Measurements from ENCODE around the gene RWDD2A. TPM values are rescaled to one million over a fixed set of nuclear protein-coding genes. Genes with fewer than 3 reads are reported as not detected.
"Not testable (repeated sequence)": the region's sequence is repeated elsewhere in the genome, so short reads cannot be mapped to it uniquely, and the experiment has no call there.

RWDD2A gene
- total RNA-seq, 1 experiment from 2014 or later, result 1.7 TPM

DNA sequence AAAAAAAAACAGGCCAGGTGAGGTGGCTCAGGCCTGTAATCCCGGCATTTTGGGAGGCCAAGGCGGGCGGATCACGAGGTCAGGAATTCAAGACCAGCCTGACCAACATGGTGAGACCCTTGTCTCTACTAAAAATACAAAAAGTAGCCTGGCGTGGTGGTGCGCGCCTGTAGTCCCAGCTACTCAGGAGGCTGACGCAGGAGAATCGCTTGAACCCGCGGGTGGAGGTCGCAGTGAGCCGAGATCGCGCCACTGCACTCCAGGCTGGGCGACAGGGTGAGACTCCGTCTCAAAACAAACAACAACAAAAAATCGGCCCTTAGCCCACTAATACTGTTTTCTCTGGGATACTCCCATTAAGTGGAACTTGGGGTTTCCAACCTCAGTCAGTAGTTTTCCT is 1.2 kb upstream of the RWDD2A start:
- Histone ChIP-seq H3K4me3 (peak overlapping the region; percentile 79), H3K36me3 (peaks cover 43% of the 10 kb centered on the region)
- H3K9me3 ChIP-seq, DNase-seq, H3K27me3 ChIP-seq: not testable (repeated sequence)

DNA sequence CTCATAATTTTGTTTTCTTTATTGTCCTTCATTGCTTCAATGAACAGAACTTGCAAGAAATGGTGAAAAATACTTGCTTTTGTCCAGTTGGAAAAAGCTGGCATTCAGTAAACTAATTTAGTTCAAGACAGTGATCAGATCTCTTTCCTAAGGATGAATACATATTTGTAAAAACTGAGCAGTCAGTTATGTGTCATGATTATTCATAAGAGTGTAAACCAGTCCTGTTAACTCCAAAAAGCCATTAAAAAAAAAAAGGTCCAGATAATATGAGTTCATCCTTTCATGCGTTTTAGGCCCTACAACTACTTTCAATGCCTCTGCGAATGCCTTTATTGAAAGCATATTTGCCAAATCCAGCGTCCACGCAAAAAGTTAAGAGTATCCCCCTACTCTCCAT is 701 bp upstream of the RWDD2A start:
- Histone ChIP-seq H3K4me3 (peak overlapping the region; percentile 79), H3K36me3 (peaks cover 38% of the 10 kb centered on the region), H3K27me3 (no peaks in the 10 kb centered on the region), H3K9me3 (no peaks in the 10 kb centered on the region)
- DNase-seq, result no peak

DNA sequence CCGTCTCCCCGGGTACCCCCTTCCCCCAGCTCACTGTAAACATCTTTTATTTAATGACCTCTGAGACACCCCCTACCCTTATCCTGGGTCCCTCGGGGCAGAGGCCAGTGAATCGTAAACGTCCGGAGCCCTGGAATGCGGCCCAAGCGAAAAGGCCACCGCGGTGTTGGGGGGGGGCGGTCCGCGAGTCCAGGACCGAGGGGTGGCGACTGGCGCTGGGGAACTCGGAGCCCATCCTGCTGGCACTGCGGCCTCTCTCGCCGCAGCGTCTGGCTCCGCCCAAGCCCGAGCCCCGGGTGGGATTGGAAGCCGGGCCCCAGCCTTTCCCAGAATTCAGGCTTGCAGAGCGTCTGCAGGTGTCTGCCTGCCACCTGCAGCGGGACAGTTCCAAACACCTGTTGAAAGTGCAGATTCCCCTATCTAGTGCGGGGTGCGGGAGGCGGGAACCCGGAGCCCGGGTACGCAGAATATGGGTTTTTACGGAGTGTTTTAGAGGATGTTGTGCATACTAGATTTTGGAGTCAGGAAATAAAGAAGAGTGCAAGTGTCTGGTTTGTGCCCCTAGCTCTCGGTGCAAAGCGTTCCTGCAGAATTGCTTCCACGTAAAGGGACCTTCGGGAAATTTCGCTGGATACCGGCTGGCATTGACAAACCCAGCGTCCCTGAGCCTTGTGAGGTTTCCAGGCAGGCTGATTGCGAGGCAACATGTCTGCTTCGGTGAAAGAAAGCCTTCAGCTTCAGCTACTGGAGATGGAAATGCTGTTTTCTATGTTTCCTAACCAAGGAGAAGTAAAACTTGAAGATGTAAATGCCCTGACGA is 800 bp downstream of the RWDD2A start:
- peaks cover 25% of the 10 kb centered on the region for H3K36me3 ChIP-seq
- peak overlapping the region; percentile 79 for H3K4me3 ChIP-seq
- H3K27me3 ChIP-seq, result no peaks in the 10 kb centered on the region
- H3K9me3 ChIP-seq, result no peaks in the 10 kb centered on the region
- DNase-seq, result peak; percentile 43

DNA sequence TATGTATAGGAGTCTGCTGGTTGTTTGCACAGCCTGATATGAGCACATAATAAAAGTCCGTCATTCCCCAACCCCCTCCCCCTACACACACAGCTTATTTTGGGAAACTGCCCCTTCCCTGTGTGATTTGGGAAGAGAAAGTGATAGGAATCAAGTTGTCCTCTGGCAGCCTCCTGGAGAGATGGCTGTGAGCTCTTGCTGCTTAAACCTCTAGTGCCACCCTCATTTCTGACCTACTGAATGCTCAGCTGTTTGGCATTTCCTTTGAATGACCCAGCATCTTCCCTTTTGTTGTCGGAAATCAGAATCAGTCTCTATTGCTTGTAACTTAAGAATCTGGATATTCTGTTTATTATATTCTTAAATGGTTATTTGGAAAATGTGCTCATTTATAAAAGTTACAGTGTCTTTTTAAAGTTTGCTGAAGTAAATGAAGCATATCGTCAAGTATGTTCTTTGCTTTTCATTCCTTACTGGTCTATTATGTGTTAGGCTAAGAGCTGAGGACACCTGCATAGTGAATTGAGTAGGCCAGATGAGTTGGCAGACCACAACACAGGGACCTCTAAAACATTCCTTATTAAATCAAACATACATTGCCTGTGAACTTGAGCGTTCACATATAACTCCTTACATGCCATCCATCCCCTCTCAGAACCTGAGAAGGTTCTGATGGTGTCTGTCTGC is 5.5 kb downstream of the RWDD2A start:
- Histone ChIP-seq H3K4me3 (no peak overlapping the region), H3K9me3 (no peaks in the 10 kb centered on the region), H3K27me3 (no peaks in the 10 kb centered on the region), H3K36me3 (peaks cover 3% of the 10 kb centered on the region; the same call in 1 of the 2 replicates)
- no peak for DNase-seq

DNA sequence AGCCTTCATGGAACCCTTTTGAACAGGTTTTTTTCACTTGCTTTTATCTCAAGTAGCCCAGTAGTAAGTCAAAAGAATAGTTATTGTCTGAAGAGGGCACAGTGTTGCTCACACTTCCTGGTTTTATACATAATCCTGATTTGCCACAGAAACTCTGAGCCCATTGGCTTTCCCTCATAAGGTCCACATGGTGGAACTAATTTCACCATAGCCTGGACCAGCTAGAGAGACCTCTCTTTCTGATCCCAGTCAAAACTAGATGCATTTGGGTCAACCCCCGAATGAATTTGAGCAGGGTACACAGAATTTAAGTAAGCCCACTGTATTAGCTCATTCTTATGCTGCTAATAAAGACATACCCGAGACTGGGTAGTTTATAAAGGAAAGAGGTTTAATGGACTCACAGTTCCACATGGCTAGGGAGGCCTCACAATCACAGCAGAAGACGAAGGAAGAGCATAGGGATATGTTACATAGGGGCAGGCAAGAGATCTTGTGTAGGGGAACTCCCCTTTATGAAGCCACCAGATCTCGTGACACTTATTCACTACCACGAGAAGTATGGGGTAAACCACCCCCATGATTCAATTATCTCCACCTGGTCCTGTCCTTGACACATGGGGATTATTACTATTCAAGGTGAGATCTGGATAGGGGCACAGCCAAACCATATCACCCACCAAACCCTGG is 6.2 kb downstream of the RWDD2A start:
- no peak for DNase-seq

DNA sequence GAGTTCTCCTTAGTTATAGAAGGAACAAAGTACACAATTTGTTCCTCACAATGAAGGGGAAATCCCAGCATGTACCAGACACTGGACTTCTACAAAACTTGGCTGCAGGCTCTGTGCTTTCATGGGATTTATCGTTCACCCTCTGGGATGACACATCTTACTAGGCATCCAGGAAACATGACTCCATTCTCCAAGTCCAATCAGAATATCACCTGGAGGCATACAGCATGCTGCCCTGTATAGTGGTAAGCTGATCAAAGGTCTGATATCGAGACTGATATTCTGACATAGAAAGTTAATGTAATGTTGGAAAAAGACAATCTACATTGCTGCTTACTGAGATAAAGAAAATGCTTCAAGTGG is 6.7 kb downstream of the RWDD2A start:
- DNase-seq, result peak; percentile 43
- Histone ChIP-seq H3K27me3 (no peaks in the 10 kb centered on the region), H3K36me3 (peaks cover 3% of the 10 kb centered on the region; the same call in 1 of the 2 replicates), H3K4me3 (no peak overlapping the region), H3K9me3 (no peaks in the 10 kb centered on the region)

More for the DNA sequence above, 6.2 kb downstream of the RWDD2A start:
- Histone ChIP-seq H3K36me3 (peaks cover 3% of the 10 kb centered on the region; the same call in 1 of the 2 replicates), H3K4me3 (no peak overlapping the region), H3K27me3 (no peaks in the 10 kb centered on the region), H3K9me3 (no peaks in the 10 kb centered on the region)

DNA sequence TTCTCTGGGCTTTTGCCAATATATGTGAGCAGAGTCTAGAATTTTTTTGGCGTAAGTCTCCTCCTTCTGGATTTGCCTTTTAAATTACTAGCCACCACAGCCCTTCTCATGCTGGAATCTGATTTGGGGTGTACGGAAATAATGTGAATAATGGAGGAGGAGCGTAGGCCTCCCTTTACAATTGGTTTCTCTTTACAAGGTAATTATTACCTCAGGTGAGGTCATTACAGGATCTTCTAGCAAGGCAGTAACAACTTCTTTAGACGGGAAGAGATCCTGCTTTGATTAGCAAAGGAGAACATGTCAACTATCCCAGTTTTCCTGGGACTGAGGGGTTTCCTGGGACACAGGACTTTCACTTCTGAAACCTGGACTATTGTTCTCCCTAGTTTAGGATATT is 8.9 kb downstream of the RWDD2A start:
- Histone ChIP-seq H3K9me3 (no peaks in the 10 kb centered on the region), H3K4me3 (no peak overlapping the region), H3K36me3 (no peaks in the 10 kb centered on the region; the same call in 1 of the 2 replicates), H3K27me3 (no peaks in the 10 kb centered on the region)
- no peak for DNase-seq

DNA sequence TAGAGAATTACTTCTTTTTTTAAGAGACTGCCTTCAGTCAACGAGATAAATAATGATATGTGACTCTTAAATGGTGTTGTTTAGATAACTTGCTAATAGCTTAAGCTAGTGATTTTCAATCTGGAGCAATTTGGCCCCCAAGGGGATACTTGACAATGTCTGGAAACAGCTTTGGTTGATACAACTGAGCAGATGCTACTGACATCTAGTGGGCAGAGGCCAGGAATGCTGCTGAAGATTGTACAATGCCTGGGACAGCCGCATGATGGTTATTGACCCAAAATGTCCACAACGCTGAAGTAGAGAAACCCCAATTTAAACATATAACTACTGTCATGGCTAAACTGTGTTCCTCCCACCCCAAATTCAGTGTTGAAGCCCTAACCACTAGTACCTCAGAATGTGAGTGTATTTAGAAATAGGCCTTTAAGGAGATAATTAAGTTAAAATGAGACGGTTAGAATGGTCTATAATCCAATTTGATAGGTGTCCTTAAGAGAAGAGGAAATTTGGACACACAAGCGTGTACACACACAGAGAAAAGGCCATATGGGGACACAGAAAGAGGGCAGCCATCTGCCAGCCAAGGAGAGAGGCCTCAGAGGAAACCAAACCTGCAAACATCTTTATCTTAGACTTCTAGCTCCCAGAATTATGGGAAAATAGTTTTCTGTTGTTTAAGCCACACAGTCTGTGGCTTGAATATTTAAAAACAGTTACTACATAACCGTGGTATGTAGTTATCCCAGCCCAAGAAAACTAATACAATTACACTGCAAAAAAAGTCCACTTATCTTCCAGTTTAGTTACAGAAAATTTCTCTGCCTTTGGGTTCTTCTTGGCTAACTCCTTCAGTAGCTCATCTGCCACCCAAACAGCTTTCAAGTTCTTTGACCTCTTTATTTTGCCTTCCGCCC is 22.2 kb downstream of the RWDD2A start:
- Histone ChIP-seq H3K4me3 (no peak overlapping the region), H3K36me3 (peaks cover 4% of the 10 kb centered on the region; the same call in 1 of the 2 replicates), H3K27me3 (no peaks in the 10 kb centered on the region), H3K9me3 (no peaks in the 10 kb centered on the region)
- peak; percentile 38 for DNase-seq

DNA sequence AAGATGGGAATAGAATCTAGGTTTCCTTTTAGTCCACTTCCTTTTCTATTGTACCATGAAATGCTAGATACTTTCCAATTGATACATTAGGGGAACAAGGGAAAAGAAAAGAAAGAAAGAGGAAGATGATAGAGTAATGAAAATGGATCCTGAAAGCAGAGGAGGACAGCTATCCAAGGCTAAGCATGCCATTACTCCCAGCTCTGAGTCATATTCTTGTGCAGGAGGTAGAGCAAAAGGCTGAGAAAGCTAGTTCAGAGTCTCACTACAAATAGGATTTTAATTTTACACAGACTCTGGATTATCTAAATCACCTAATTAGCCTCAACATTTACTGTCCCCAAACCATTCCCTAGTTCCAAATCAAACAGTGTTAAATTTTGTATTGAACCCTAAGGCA is 23.6 kb downstream of the RWDD2A start:
- Histone ChIP-seq H3K9me3 (no peaks in the 10 kb centered on the region), H3K36me3 (peaks cover 5% of the 10 kb centered on the region; the same call in 1 of the 2 replicates), H3K27me3 (no peaks in the 10 kb centered on the region), H3K4me3 (no peak overlapping the region)
- DNase-seq, result no peak

DNA sequence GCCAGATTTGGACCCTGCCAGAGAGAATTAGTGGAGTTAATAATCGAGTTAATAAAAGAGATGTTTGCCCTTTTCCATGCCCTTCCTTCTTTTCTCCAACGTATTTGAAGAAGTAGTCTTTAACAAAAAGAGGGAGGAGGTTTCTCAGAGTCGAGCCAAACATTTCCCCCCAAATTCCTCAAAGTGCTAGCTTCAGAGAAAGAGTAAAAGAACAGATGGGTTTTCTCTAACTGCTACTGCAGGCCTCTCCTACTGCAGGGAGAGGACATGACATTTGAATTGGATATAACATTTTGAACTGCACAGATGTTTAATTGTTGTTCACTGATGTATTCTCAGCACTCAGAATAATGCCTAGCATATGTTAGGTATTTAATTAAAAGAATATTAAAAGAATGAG is 25.5 kb downstream of the RWDD2A start:
- H3K4me3 ChIP-seq, result no peak overlapping the region
- no peak for DNase-seq
- H3K9me3 ChIP-seq, result no peaks in the 10 kb centered on the region
- peaks cover 5% of the 10 kb centered on the region for H3K36me3 ChIP-seq
- H3K27me3 ChIP-seq, result no peaks in the 10 kb centered on the region

DNA sequence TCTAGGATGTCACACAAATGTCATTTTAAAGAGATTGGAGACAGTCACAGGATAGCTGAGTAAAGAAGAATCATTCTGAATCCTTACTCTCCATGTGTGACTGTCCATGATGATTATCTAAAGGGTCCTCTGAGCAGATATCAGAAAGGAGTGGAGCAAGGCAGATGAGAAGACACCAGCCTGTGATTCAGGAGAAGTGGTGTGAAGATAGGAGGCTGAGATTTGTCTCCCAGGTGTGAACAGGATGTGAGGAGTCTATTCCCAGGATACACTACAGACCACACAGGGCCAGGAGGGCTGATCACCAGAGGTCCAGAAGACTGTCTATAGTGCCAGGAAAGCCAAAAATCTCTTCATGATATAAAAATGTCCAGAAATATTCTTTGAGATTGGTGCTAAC is 27.0 kb downstream of the RWDD2A start:
- H3K27me3 ChIP-seq, result no peaks in the 10 kb centered on the region

DNA sequence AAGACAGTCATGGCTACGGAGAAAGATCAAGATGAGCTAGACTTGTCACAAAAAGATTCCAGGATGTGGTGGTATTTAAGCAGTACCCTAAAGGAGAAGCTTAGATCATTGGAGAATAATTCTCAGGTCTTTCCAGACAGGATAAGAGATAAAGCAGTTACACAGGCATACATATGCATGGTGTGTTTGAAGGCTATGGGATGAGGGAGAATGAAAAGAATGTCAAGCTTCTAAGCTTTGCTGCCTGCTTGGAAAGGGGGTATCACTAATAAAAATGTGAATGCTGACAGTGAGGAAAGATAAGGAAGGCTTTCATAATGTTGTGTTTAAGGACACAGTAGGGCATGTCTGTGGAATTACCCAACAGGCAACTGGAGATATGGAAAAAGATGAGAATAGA is 28.1 kb downstream of the RWDD2A start:
- Histone ChIP-seq H3K27me3 (no peaks in the 10 kb centered on the region), H3K4me3 (no peak overlapping the region), H3K9me3 (no peaks in the 10 kb centered on the region), H3K36me3 (peaks cover 7% of the 10 kb centered on the region)
- DNase-seq, result no peak

More for the DNA sequence above, 27.0 kb downstream of the RWDD2A start:
- no peak overlapping the region for H3K4me3 ChIP-seq
- peaks cover 7% of the 10 kb centered on the region for H3K36me3 ChIP-seq
- no peak for DNase-seq
- H3K9me3 ChIP-seq, result no peaks in the 10 kb centered on the region

DNA sequence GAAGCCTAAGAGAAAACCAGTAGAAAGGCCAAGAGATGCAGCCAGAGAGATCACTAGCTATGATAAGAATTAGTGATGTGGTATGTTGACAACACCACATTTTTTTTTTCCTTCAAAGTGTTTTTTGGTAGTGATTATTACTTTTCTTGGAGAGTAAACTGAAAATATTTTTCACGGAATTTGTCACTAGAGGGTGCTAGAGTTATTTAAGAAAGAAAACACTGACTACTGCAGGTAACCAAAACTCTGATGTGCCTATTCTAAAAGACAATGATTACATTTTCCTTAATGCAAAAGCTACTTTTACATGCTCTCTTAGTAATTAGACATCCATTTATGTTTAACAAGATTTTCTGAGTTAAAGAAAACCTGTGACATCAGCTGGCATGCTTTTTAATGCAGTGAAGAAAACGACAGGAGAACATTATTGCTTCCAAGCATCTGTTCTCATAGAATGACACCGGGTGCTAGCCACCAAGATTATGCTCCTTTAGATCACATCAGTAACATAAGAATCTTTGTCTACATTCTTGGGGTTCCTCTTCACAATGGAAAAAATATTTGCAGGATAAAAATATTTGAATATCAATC is 28.8 kb downstream of the RWDD2A start:
- DNase-seq, result no peak
- H3K4me3 ChIP-seq, result no peak overlapping the region
- H3K9me3 ChIP-seq, result no peaks in the 10 kb centered on the region
- H3K36me3 ChIP-seq, result peaks cover 4% of the 10 kb centered on the region
- no peaks in the 10 kb centered on the region for H3K27me3 ChIP-seq

DNA sequence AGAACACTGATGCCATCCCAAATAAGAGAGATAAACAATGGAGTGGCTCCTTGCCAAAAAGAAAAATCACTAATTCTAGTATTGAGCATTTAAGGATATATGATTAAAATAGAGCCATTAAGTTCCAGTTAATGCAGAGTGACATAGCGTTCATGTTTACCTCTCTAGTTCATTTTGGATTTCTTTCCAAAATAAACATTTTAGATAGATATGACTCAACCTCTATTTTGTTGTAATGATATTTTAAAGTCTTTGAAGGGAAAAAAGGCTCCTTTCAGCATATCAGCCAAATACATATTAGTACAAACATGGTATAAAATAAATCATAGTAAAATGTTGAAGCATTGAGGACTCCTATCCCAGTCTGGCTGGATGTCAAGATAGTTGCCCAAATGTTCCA is 33.4 kb downstream of the RWDD2A start:
- Histone ChIP-seq H3K27me3 (no peaks in the 10 kb centered on the region), H3K9me3 (no peaks in the 10 kb centered on the region), H3K4me3 (no peak overlapping the region), H3K36me3 (peaks cover 5% of the 10 kb centered on the region)
- peak; percentile 6 for DNase-seq

DNA sequence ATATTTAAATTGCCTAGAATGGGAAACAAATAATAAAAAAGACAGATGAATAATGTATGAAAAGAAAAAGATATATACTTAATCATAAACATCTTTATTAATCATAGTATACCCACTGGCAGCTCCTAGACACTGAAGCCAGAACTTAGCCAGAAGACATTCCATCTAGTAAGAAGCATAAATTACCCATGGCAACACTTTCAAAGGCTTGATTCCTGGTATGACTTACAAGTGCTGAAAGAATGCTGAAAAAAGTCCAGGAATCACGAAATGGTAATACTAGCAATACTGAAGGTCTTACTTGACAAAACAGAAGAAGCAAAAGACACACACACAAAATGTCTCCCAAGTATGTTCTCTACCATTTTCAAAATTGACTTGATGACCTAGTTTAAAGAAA is 38.0 kb downstream of the RWDD2A start:
- peaks cover 3% of the 10 kb centered on the region; the same call in 1 of the 2 replicates for H3K36me3 ChIP-seq
- no peaks in the 10 kb centered on the region for H3K9me3 ChIP-seq
- no peak overlapping the region for H3K4me3 ChIP-seq
- DNase-seq, result peak; percentile 20
- H3K27me3 ChIP-seq, result no peaks in the 10 kb centered on the region

DNA sequence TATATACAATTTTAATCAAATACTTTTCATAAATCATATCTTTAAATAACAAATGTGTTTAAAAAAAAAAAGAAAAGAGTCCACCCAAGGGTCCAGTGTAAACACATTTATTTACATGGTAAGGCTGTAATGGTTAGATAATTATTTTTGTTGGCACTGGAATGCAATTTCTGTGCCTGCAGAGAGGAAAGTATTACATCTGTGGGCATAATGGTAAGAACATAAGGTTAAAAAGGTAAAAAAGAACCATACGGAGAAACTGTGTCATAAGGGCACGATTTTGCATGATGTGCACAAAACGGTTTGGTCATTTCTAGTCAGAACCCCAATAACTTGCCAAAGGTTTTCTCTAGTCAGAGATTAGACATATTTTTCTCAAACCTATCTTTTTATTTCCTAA is 54.3 kb downstream of the RWDD2A start:
- peaks cover 12% of the 10 kb centered on the region for H3K36me3 ChIP-seq
- no peak overlapping the region for H3K4me3 ChIP-seq
- no peak for DNase-seq
- H3K27me3 ChIP-seq, result no peaks in the 10 kb centered on the region
- H3K9me3 ChIP-seq, result no peaks in the 10 kb centered on the region

Data from MG63 (cell line).